DOHH2 (cell line): Measurements from ENCODE around the gene EXOSC9.

Experiments used
- EZH2phosphoT487 ChIP-seq: fragments of 200-600 bp; sonication (generic); IDR thresholded peaks from 2 replicates; pipeline ENCODE4 v1.6.1; 2017; ENCODE audit warnings: borderline replicate concordance, mild to moderate bottlenecking, antibody characterized with exemption, low read length, moderate library complexity, mixed read lengths
- TF ChIP-seq, protein P1 (sequence below): fragments of 200-600 bp; sonication (generic); IDR thresholded peaks from one replicate; pipeline ENCODE4 v1.5.1; 2014; ENCODE audit warnings: antibody characterized with exemption, mild to moderate bottlenecking, low read depth, low read length; ENCODE audit not compliant: poor library complexity, severe bottlenecking

DNA sequence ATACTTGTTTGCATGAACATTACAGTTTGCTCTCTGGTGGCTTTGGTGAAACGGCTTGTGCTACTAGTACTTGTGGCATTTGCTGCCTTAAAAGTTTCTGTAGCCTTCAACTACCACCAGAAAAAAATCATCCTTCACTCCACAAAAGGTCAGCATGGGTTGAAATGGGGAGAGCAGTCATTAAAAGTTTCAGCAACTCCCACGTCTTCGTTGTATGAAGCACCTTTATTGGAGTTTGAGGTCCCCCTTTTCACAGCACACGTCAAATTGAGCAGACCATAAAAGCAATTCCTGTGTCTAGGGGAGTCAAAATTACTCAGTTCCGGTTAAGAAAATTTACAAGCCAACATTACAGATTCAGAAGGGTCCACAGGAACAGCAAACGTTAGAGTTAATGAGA, 45.5 kb downstream of the EXOSC9 start:
- no peak for TF ChIP-seq EZH2phosphoT487
- TF ChIP-seq, protein P1, sequence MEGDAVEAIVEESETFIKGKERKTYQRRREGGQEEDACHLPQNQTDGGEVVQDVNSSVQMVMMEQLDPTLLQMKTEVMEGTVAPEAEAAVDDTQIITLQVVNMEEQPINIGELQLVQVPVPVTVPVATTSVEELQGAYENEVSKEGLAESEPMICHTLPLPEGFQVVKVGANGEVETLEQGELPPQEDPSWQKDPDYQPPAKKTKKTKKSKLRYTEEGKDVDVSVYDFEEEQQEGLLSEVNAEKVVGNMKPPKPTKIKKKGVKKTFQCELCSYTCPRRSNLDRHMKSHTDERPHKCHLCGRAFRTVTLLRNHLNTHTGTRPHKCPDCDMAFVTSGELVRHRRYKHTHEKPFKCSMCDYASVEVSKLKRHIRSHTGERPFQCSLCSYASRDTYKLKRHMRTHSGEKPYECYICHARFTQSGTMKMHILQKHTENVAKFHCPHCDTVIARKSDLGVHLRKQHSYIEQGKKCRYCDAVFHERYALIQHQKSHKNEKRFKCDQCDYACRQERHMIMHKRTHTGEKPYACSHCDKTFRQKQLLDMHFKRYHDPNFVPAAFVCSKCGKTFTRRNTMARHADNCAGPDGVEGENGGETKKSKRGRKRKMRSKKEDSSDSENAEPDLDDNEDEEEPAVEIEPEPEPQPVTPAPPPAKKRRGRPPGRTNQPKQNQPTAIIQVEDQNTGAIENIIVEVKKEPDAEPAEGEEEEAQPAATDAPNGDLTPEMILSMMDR = no peak
